ENCODE measurements around the gene OR2K2.

DNA sequence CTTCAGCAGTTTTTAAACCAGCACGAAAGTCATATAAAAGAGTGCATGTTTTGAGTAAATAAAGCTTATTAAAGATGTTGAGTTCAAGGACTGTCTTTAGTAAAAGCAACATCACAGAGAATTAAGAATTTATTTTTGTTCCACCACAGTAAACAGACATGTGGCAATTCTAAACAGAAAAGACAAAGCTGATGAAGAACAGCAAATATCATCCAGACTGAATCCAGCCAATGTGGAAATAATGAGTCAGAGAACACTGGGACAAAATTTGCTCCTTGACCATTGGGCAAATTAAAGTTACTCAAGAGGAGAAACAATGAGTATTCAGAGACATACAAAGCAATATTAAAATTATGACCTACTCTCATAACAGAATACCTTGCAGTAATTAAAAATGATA lies 28.8 kb downstream of the OR2K2 start:
- TF ChIP-seq, protein P1, sequence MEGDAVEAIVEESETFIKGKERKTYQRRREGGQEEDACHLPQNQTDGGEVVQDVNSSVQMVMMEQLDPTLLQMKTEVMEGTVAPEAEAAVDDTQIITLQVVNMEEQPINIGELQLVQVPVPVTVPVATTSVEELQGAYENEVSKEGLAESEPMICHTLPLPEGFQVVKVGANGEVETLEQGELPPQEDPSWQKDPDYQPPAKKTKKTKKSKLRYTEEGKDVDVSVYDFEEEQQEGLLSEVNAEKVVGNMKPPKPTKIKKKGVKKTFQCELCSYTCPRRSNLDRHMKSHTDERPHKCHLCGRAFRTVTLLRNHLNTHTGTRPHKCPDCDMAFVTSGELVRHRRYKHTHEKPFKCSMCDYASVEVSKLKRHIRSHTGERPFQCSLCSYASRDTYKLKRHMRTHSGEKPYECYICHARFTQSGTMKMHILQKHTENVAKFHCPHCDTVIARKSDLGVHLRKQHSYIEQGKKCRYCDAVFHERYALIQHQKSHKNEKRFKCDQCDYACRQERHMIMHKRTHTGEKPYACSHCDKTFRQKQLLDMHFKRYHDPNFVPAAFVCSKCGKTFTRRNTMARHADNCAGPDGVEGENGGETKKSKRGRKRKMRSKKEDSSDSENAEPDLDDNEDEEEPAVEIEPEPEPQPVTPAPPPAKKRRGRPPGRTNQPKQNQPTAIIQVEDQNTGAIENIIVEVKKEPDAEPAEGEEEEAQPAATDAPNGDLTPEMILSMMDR (IDR thresholded peaks at IDR 0.05) = no peak
- TF ChIP-seq POLR2A (IDR thresholded peaks at IDR 0.05) (no peak), POLR2AphosphoS5 (IDR thresholded peaks at IDR 0.05; ENCODE audit: insufficient read depth in 1 of 2, low read depth in 1 of 2) (no peak)
